ENCODE data around the gene CFAP90. TPM values are rescaled to one million over a fixed set of nuclear protein-coding genes. Genes with fewer than 3 reads are reported as not detected.

The CFAP90 gene
- polyA plus RNA-seq, 1 donor from 2014 or later = 0.45 TPM

GRCh38 chr5:7787770-7788169 lies 63.2 kb downstream of the CFAP90 start:
- H3F3A ChIP-seq (ENCODE audit: insufficient read depth, low read length, poor library complexity, severe bottlenecking) = no peaks in the 10 kb centered on the region
- no peaks in the 10 kb centered on the region for H3K27me3 ChIP-seq (ENCODE audit: insufficient read depth, low read depth, low read length)
- H3K4me3 ChIP-seq (ENCODE audit: low read length) = no peak overlapping the region
- no peaks in the 10 kb centered on the region for H3K36me3 ChIP-seq (ENCODE audit: insufficient read depth, low read length)
- no peak for TF ChIP-seq SMC3 (conservative IDR thresholded peaks at IDR 0.05; ENCODE audit: poor library complexity)
- no peak for TF ChIP-seq EZH2 (IDR thresholded peaks at IDR 0.05; ENCODE audit: borderline replicate concordance, insufficient read depth, low read length, poor library complexity, severe bottlenecking)
- TF ChIP-seq RAD21 (conservative IDR thresholded peaks at IDR 0.05) = no peak
- TF ChIP-seq CTCF (IDR thresholded peaks at IDR 0.05; ENCODE audit: poor library complexity, severe bottlenecking) = no peak
- TF ChIP-seq POLR2AphosphoS5 (IDR thresholded peaks at IDR 0.05) = no peak
- TF ChIP-seq EP300 (conservative IDR thresholded peaks at IDR 0.05; ENCODE audit: poor library complexity, severe bottlenecking) = no peak
- TF ChIP-seq, protein P1, sequence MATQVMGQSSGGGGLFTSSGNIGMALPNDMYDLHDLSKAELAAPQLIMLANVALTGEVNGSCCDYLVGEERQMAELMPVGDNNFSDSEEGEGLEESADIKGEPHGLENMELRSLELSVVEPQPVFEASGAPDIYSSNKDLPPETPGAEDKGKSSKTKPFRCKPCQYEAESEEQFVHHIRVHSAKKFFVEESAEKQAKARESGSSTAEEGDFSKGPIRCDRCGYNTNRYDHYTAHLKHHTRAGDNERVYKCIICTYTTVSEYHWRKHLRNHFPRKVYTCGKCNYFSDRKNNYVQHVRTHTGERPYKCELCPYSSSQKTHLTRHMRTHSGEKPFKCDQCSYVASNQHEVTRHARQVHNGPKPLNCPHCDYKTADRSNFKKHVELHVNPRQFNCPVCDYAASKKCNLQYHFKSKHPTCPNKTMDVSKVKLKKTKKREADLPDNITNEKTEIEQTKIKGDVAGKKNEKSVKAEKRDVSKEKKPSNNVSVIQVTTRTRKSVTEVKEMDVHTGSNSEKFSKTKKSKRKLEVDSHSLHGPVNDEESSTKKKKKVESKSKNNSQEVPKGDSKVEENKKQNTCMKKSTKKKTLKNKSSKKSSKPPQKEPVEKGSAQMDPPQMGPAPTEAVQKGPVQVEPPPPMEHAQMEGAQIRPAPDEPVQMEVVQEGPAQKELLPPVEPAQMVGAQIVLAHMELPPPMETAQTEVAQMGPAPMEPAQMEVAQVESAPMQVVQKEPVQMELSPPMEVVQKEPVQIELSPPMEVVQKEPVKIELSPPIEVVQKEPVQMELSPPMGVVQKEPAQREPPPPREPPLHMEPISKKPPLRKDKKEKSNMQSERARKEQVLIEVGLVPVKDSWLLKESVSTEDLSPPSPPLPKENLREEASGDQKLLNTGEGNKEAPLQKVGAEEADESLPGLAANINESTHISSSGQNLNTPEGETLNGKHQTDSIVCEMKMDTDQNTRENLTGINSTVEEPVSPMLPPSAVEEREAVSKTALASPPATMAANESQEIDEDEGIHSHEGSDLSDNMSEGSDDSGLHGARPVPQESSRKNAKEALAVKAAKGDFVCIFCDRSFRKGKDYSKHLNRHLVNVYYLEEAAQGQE (IDR thresholded peaks at IDR 0.05; ENCODE audit: borderline replicate concordance) = no peak
- TF ChIP-seq MXI1 (conservative IDR thresholded peaks at IDR 0.05; ENCODE audit: poor library complexity, severe bottlenecking) = no peak
- TF ChIP-seq TAF1 (IDR thresholded peaks at IDR 0.05; ENCODE audit: low read depth) = no peak
- no peak overlapping the region for H3K9ac ChIP-seq (ENCODE audit: low read length)
- H3K9me3 ChIP-seq (ENCODE audit: low read length) = no peaks in the 10 kb centered on the region
- H3K27ac ChIP-seq (ENCODE audit: low read length) = no peak overlapping the region
- H3K9me2 ChIP-seq (ENCODE audit: insufficient read depth, low read length) = no peaks in the 10 kb centered on the region
- no peak overlapping the region for H3K4me2 ChIP-seq (ENCODE audit: low read length)
- no peaks in the 10 kb centered on the region for H3K79me2 ChIP-seq (replicated peaks; ENCODE audit: insufficient read depth, low read length)
- no peaks in the 10 kb centered on the region for H4K20me1 ChIP-seq (ENCODE audit: insufficient read depth)
- H2AFZ ChIP-seq (ENCODE audit: low read depth, low read length) = no peak overlapping the region

- H3F3A ChIP-seq (ENCODE audit: insufficient read depth, low read length, poor library complexity, severe bottlenecking) = no peaks in the 10 kb centered on the region
- no peak overlapping the region for H3K27ac ChIP-seq (ENCODE audit: low read length)
- H3K9me3 ChIP-seq (ENCODE audit: low read length) = no peaks in the 10 kb centered on the region
- H3K4me2 ChIP-seq (ENCODE audit: low read length) = no peak overlapping the region
- no peaks in the 10 kb centered on the region for H3K36me3 ChIP-seq (ENCODE audit: insufficient read depth, low read length)
- no peak overlapping the region for H3K9ac ChIP-seq (ENCODE audit: low read length)
- no peaks in the 10 kb centered on the region for H3K79me2 ChIP-seq (replicated peaks; ENCODE audit: insufficient read depth, low read length)
- TF ChIP-seq, protein P1 (IDR thresholded peaks at IDR 0.05; ENCODE audit: borderline replicate concordance) = no peak
- no peak for TF ChIP-seq CTCF (IDR thresholded peaks at IDR 0.05; ENCODE audit: poor library complexity, severe bottlenecking)
- TF ChIP-seq POLR2AphosphoS5 (IDR thresholded peaks at IDR 0.05) = no peak
- no peak for TF ChIP-seq SMC3 (conservative IDR thresholded peaks at IDR 0.05; ENCODE audit: poor library complexity)
- TF ChIP-seq EZH2 (IDR thresholded peaks at IDR 0.05; ENCODE audit: borderline replicate concordance, insufficient read depth, low read length, poor library complexity, severe bottlenecking) = no peak
- TF ChIP-seq MXI1 (conservative IDR thresholded peaks at IDR 0.05; ENCODE audit: poor library complexity, severe bottlenecking) = no peak
- TF ChIP-seq EP300 (conservative IDR thresholded peaks at IDR 0.05; ENCODE audit: poor library complexity, severe bottlenecking) = no peak
- TF ChIP-seq TAF1 (IDR thresholded peaks at IDR 0.05; ENCODE audit: low read depth) = no peak
- no peak for TF ChIP-seq RAD21 (conservative IDR thresholded peaks at IDR 0.05)
- no peak overlapping the region for H3K4me3 ChIP-seq (ENCODE audit: low read length)
- H3K9me2 ChIP-seq (ENCODE audit: insufficient read depth, low read length) = no peaks in the 10 kb centered on the region
- H3K27me3 ChIP-seq (ENCODE audit: insufficient read depth, low read depth, low read length) = no peaks in the 10 kb centered on the region
- H4K20me1 ChIP-seq (ENCODE audit: insufficient read depth) = no peaks in the 10 kb centered on the region
- H2AFZ ChIP-seq (ENCODE audit: low read depth, low read length) = no peak overlapping the region
Observed at GRCh38 chr5:7784683-7785380, 66.1 kb downstream of the CFAP90 start.

All from neural cell (in vitro differentiated cells).